Stimulated activated CD4-positive, alpha-beta T cell treated with anti-CD3 and anti-CD28 coated beads, TNF-alpha, amount 100 ng/mL, for 48 hours (primary cell): ENCODE data around the gene ZPLD1.

Experiments
- DNase-seq, 3 donors: peaks; one replicate each; pipeline ENCODE4 v3.0.0-alpha.2; 2020; ENCODE audit warnings: low read depth in 3 of 3

ZPLD1 gene

GRCh38 chr3:102526865-102527264 is 92.0 kb downstream of the ZPLD1 start:
- DNase-seq: no peak

- DNase-seq: no peak
Observed at GRCh38 chr3:102528727-102529126, 93.9 kb downstream of the ZPLD1 start.
